ENCODE results near the gene IVL.

Gene IVL

DNA sequence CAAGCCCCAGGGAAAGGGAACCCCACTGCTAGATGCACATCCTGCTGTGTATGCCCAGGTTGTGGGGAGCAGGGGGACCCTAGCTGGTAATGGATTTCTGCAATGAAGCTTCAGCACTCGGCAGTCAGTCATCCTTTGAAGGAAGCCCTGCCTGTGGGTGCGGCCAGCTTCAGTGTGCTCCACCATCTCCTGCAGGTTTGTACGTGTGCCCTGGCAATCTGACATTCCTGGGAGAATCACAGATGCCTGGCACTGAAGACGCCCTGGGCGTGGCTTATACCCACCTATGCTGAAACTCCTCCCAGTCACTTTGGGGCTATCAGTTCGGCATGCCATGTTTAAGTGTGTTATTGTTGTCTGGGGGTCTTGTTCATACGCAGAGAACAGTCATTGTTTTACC is 45.4 kb downstream of the IVL start:
- Histone ChIP-seq H3K36me3 (ENCODE audit: control insufficient read depth in 2 of 2, insufficient read depth in 2 of 2, low read length in 2 of 2) (no peaks in the 10 kb centered on the region), H3K9me3 (ENCODE audit: control insufficient read depth in 2 of 2, low read length in 2 of 2) (no peaks in the 10 kb centered on the region), H3K27ac (ENCODE audit: low read length) (no peak overlapping the region), H3K9ac (ENCODE audit: low read length in 2 of 2) (no peak overlapping the region), H3K4me3 (ENCODE audit: low read length in 2 of 2) (no peak overlapping the region), H3K4me1 (ENCODE audit: control insufficient read depth, insufficient read depth, low read length) (no peaks in the 10 kb centered on the region), H3K27me3 (ENCODE audit: control insufficient read depth in 1 of 2, insufficient read depth in 2 of 2, low read length in 2 of 2) (peaks cover 0 to 2% of the 10 kb centered on the region in 2 donors)

- H3K27me3 ChIP-seq (ENCODE audit: control insufficient read depth in 1 of 2, insufficient read depth in 2 of 2, low read length in 2 of 2): peaks cover 0 to 2% of the 10 kb centered on the region in 2 donors
- H3K9ac ChIP-seq (ENCODE audit: low read length in 2 of 2): no peak overlapping the region
- no peak overlapping the region for H3K4me3 ChIP-seq (ENCODE audit: low read length in 2 of 2)
- H3K27ac ChIP-seq (ENCODE audit: low read length): no peak overlapping the region
- H3K9me3 ChIP-seq (ENCODE audit: control insufficient read depth in 2 of 2, low read length in 2 of 2): no peaks in the 10 kb centered on the region
- no peaks in the 10 kb centered on the region for H3K36me3 ChIP-seq (ENCODE audit: control insufficient read depth in 2 of 2, insufficient read depth in 2 of 2, low read length in 2 of 2)
- no peaks in the 10 kb centered on the region for H3K4me1 ChIP-seq (ENCODE audit: control insufficient read depth, insufficient read depth, low read length)
Measured at GRCh38 chr1:152954436-152954835, 46.1 kb downstream of the IVL start.

- Histone ChIP-seq H3K27ac (ENCODE audit: low read length) (no peak overlapping the region), H3K9me3 (ENCODE audit: control insufficient read depth in 2 of 2, low read length in 2 of 2) (no peaks in the 10 kb centered on the region), H3K4me1 (ENCODE audit: control insufficient read depth, insufficient read depth, low read length) (no peaks in the 10 kb centered on the region), H3K36me3 (ENCODE audit: control insufficient read depth in 2 of 2, insufficient read depth in 2 of 2, low read length in 2 of 2) (no peaks in the 10 kb centered on the region), H3K4me3 (ENCODE audit: low read length in 2 of 2) (no peak overlapping the region), H3K27me3 (ENCODE audit: control insufficient read depth in 1 of 2, insufficient read depth in 2 of 2, low read length in 2 of 2) (no peaks in the 10 kb centered on the region), H3K9ac (ENCODE audit: low read length in 2 of 2) (no peak overlapping the region)
Measured at GRCh38 chr1:152957561-152957960, 49.2 kb downstream of the IVL start.

DNA sequence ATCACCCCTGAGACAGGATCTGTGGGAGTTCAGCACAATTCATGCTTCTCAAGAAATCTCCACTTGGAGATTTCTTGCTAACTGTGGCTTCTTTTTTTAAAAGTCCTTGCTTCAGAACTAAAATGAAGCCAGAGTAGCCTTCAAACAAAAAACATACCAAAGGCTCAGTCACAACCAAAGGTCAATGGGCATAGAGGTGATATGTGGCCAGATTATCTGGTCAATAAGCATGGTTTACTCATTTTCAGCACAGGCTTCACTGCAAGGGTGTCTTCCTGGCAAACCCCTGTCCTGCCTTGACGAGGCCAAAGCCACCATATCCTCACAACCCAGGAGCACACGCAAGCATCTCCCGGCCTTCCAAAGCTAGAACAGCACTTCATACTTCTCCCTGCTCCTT is 50.9 kb downstream of the IVL start:
- no peaks in the 10 kb centered on the region for H3K36me3 ChIP-seq (ENCODE audit: control insufficient read depth in 2 of 2, insufficient read depth in 2 of 2, low read length in 2 of 2)
- no peak overlapping the region for H3K4me3 ChIP-seq (ENCODE audit: low read length in 2 of 2)
- H3K27me3 ChIP-seq (ENCODE audit: control insufficient read depth in 1 of 2, insufficient read depth in 2 of 2, low read length in 2 of 2): no peaks in the 10 kb centered on the region
- H3K4me1 ChIP-seq (ENCODE audit: control insufficient read depth, insufficient read depth, low read length): no peaks in the 10 kb centered on the region
- H3K9me3 ChIP-seq (ENCODE audit: control insufficient read depth in 2 of 2, low read length in 2 of 2): no peaks in the 10 kb centered on the region
- no peak overlapping the region for H3K27ac ChIP-seq (ENCODE audit: low read length)
- no peak overlapping the region for H3K9ac ChIP-seq (ENCODE audit: low read length in 2 of 2)

DNA sequence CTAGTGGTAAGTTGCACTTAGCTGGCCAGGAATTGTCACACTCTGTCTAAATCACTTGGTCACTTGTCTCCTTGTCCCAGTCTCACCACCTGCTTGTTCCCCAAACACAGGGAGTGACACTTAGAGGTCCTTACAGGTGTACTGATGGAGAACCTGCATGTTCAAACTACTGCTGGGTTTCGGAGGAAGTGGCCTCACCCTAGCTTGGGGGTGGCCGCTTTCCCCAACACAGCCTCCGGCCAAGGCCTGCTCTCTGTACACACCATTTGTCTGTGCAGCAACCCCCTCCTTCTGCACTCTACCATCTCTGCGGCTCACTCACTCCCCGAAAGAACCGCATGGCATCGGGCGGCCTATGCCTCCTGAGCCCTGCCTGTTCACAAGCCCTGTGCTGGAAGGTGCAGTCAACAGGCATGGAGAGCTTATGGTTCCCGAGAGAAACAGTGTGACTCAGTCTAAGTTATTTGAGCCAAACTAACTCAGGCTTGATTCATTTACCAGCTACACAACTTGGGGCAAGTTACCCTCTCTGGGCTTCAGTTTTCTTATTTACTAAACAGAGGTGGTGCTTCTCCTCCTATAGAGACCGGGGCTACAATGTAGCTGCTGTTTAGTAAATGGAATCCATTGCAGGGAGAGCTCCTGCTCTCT is 51.6 kb downstream of the IVL start:
- Histone ChIP-seq H3K4me1 (ENCODE audit: control insufficient read depth, insufficient read depth, low read length) (no peaks in the 10 kb centered on the region), H3K9ac (ENCODE audit: low read length in 2 of 2) (no peak overlapping the region), H3K4me3 (ENCODE audit: low read length in 2 of 2) (no peak overlapping the region), H3K36me3 (ENCODE audit: control insufficient read depth in 2 of 2, insufficient read depth in 2 of 2, low read length in 2 of 2) (no peaks in the 10 kb centered on the region), H3K9me3 (ENCODE audit: control insufficient read depth in 2 of 2, low read length in 2 of 2) (no peaks in the 10 kb centered on the region), H3K27me3 (ENCODE audit: control insufficient read depth in 1 of 2, insufficient read depth in 2 of 2, low read length in 2 of 2) (no peaks in the 10 kb centered on the region), H3K27ac (ENCODE audit: low read length) (no peak overlapping the region)

DNA sequence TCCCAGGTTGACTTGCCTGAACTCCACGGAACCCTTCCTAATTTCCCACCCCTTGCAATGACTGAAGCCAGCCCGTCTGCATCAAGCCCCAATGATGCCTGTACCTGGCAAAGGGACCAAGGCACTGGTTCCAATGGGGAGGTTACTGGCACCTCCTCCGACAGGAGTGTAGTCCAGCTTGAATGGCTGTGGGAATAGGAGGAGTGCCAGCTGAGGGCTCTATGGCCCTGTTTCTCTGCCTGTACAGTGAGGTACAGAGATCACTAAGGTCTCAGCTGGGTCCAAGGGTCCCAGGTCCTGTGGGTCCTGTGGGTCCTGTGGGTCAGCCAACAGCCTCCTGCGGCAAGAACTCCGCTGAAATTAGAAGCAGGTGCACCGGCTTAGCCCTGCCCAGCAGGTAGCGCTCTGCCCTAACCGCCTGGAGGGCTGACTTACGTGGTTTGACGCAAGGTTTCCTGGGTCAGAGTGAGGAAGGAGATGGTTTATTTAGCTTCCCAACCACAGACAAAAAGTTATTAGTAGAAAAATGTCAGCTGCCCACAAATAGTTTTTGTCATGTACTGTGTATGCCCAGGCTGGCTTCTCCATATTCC is 52.2 kb downstream of the IVL start:
- Histone ChIP-seq H3K9ac (ENCODE audit: low read length in 2 of 2) (no peak overlapping the region), H3K27me3 (ENCODE audit: control insufficient read depth in 1 of 2, insufficient read depth in 2 of 2, low read length in 2 of 2) (no peaks in the 10 kb centered on the region), H3K36me3 (ENCODE audit: control insufficient read depth in 2 of 2, insufficient read depth in 2 of 2, low read length in 2 of 2) (no peaks in the 10 kb centered on the region), H3K4me1 (ENCODE audit: control insufficient read depth, insufficient read depth, low read length) (no peaks in the 10 kb centered on the region), H3K4me3 (ENCODE audit: low read length in 2 of 2) (no peak overlapping the region), H3K9me3 (ENCODE audit: control insufficient read depth in 2 of 2, low read length in 2 of 2) (no peaks in the 10 kb centered on the region), H3K27ac (ENCODE audit: low read length) (no peak overlapping the region)
